ENCODE data around the gene SH3RF3. TPM values are rescaled to one million over a fixed set of nuclear protein-coding genes. Genes with fewer than 3 reads are reported as not detected.

SH3RF3 gene
- total RNA-seq, 2 experiments from 2014 or later = 0.25 to 0.44 TPM

GRCh38 chr2:109392816-109393661, 264.0 kb downstream of the SH3RF3 start:
- CTCF ChIA-PET = no interaction called here

GRCh38 chr2:109393662-109393972, 264.6 kb downstream of the SH3RF3 start:
- CTCF ChIA-PET = no interaction called here
- POLR2A ChIA-PET = no interaction called here

More at GRCh38 chr2:109392816-109393661, 264.0 kb downstream of the SH3RF3 start:
- POLR2A ChIA-PET = no interaction called here

GRCh38 chr2:109395494-109396201, 266.6 kb downstream of the SH3RF3 start:
- CTCF ChIA-PET = no interaction called here
- POLR2A ChIA-PET = no interaction called here

GRCh38 chr2:109396202-109397180, 267.5 kb downstream of the SH3RF3 start:
- ChIA-PET CTCF (no interaction called here), POLR2A (no interaction called here)

GRCh38 chr2:109397893-109398292, 268.9 kb downstream of the SH3RF3 start:
- POLR2A ChIA-PET = no interaction called here
- CTCF ChIA-PET = no interaction called here

- POLR2A ChIA-PET = no interaction called here
- CTCF ChIA-PET = no interaction called here
Observed at GRCh38 chr2:109398366-109399015, 269.5 kb downstream of the SH3RF3 start.

- ChIA-PET CTCF (no interaction called here), POLR2A (no interaction called here)
Observed at GRCh38 chr2:109399066-109399465, 270.1 kb downstream of the SH3RF3 start.

- ChIA-PET POLR2A (no interaction called here), CTCF (no interaction called here)
Observed at GRCh38 chr2:109400102-109400501, 271.1 kb downstream of the SH3RF3 start.

- ChIA-PET POLR2A (no interaction called here), CTCF (no interaction called here)
Observed at GRCh38 chr2:109401370-109401769, 272.4 kb downstream of the SH3RF3 start.

GRCh38 chr2:109402180-109402579, 273.2 kb downstream of the SH3RF3 start:
- CTCF ChIA-PET = no interaction called here
- POLR2A ChIA-PET = no interaction called here

GRCh38 chr2:109402980-109403840, 274.2 kb downstream of the SH3RF3 start:
- POLR2A ChIA-PET = no interaction called here
- CTCF ChIA-PET = no interaction called here

- CTCF ChIA-PET = no interaction called here
- POLR2A ChIA-PET = no interaction called here
Observed at GRCh38 chr2:109403841-109404201, 274.8 kb downstream of the SH3RF3 start.

- ChIA-PET POLR2A (no interaction called here), CTCF (no interaction called here)
Observed at GRCh38 chr2:109404681-109405080, 275.7 kb downstream of the SH3RF3 start.

GRCh38 chr2:109405873-109406272, 276.9 kb downstream of the SH3RF3 start:
- POLR2A ChIA-PET = no interaction called here

GRCh38 chr2:109406301-109406700, 277.3 kb downstream of the SH3RF3 start:
- ChIA-PET CTCF (no interaction called here), POLR2A (no interaction called here)

More at GRCh38 chr2:109405873-109406272, 276.9 kb downstream of the SH3RF3 start:
- CTCF ChIA-PET = no interaction called here

GRCh38 chr2:109407276-109408042, 278.5 kb downstream of the SH3RF3 start:
- POLR2A ChIA-PET = no interaction called here
- CTCF ChIA-PET = no interaction called here

GRCh38 chr2:109408043-109408335, 279.0 kb downstream of the SH3RF3 start:
- ChIA-PET CTCF (no interaction called here), POLR2A (no interaction called here)

- POLR2A ChIA-PET = no interaction called here
- CTCF ChIA-PET = no interaction called here
Observed at GRCh38 chr2:109409321-109410038, 280.5 kb downstream of the SH3RF3 start.

All from activated CD8-positive, alpha-beta memory T cell treated with anti-CD3 and anti-CD28 coated beads for 36 hours (primary cell).